Endometrial microvascular endothelial cells (primary cell): ENCODE results near the gene CNTNAP1. TPM values are rescaled to one million over a fixed set of nuclear protein-coding genes. Genes with fewer than 3 reads are reported as not detected.

Source experiments
- in situ Hi-C: cut with HindIII; loops from 2 replicates; pipeline ENCODE4 v1.10.0; 2017; ENCODE audit warnings: low sequenced_read_pairs, low pct_unique_long_range_greater_than_20kb; ENCODE audit errors: inconsistent ontology term
- total RNA-seq: library from RNA; depleted of rRNA; stranded (reverse); fragments of >200 nt; gene quantifications from one replicate; pipeline ENCODE4 v1.2.3, GENCODE V29; 2015; ENCODE audit errors: inconsistent ontology term

Gene CNTNAP1
- total RNA-seq, 1 donor from 2014 or later: 29.7 TPM

- in situ Hi-C loops: loop anchor here (10.0 kb wide), 1 partner anchor 78 kb away; the partner anchor contains the start of genes RETREG3 and TUBG1
Measured at GRCh38 chr17:42682722-42683403, 532 bp downstream of the CNTNAP1 start.

GRCh38 chr17:42683407-42684034, 1.2 kb downstream of the CNTNAP1 start:
- in situ Hi-C loops: loop anchor here (10.0 kb wide), 1 partner anchor 79 kb away; the partner anchor contains the start of genes RETREG3 and TUBG1

- in situ Hi-C loops: loop anchor here (10.0 kb wide), 1 partner anchor 80 kb away; the partner anchor contains the start of genes RETREG3 and TUBG1
Measured at GRCh38 chr17:42684929-42685556, 2.7 kb downstream of the CNTNAP1 start.

- in situ Hi-C loops: loop anchor here (10.0 kb wide), 1 partner anchor 81 kb away; the partner anchor contains the start of genes RETREG3 and TUBG1
Measured at GRCh38 chr17:42685831-42686230, 3.5 kb downstream of the CNTNAP1 start.

GRCh38 chr17:42686520-42687128, 4.3 kb downstream of the CNTNAP1 start:
- in situ Hi-C loops: loop anchor here (10.0 kb wide), 1 partner anchor 82 kb away; the partner anchor contains the start of genes RETREG3 and TUBG1

GRCh38 chr17:42687707-42688320, 5.5 kb downstream of the CNTNAP1 start:
- in situ Hi-C loops: loop anchor here (10.0 kb wide), 1 partner anchor 83 kb away; the partner anchor contains the start of genes RETREG3 and TUBG1

- in situ Hi-C loops: no loop called here
Measured at GRCh38 chr17:42690596-42690995, 8.3 kb downstream of the CNTNAP1 start.

- in situ Hi-C loops: no loop called here
Measured at GRCh38 chr17:42691021-42691545, 8.8 kb downstream of the CNTNAP1 start.

- in situ Hi-C loops: no loop called here
Measured at GRCh38 chr17:42692489-42692888, 10.2 kb downstream of the CNTNAP1 start.

GRCh38 chr17:42694524-42694923, 12.2 kb downstream of the CNTNAP1 start:
- in situ Hi-C loops: no loop called here

GRCh38 chr17:42695500-42695899, 13.2 kb downstream of the CNTNAP1 start:
- in situ Hi-C loops: no loop called here

- in situ Hi-C loops: no loop called here
Measured at GRCh38 chr17:42697108-42697811, 14.9 kb downstream of the CNTNAP1 start.

- in situ Hi-C loops: no loop called here
Measured at GRCh38 chr17:42698736-42699414, 16.5 kb downstream of the CNTNAP1 start.

GRCh38 chr17:42699415-42699740, 17.0 kb downstream of the CNTNAP1 start:
- in situ Hi-C loops: no loop called here

- in situ Hi-C loops: no loop called here
Measured at GRCh38 chr17:42700586-42701289, 18.4 kb downstream of the CNTNAP1 start.

GRCh38 chr17:42702446-42702845, 20.1 kb downstream of the CNTNAP1 start:
- in situ Hi-C loops: no loop called here

- in situ Hi-C loops: no loop called here
Measured at GRCh38 chr17:42704490-42704836, 22.1 kb downstream of the CNTNAP1 start.
